HCT116 (cell line): ENCODE measurements around the gene TMEM132C. TPM values are rescaled to one million over a fixed set of nuclear protein-coding genes. Genes with fewer than 3 reads are reported as not detected.

Experiments used
- ATAC-seq: fragments of 200-7000 bp; cut with Tn5 transposase; 2 replicates; pipeline ENCODE4 v1.9.1; 2020; ENCODE audit warnings: mild to moderate bottlenecking, moderate library complexity
- BruUV-seq: library from RNA; stranded (reverse); fragments of 400-500 nt; replicated peaks from 2 replicates; lab custom pipeline; 2021; lab: Mats Ljungman, UMichigan
- CTCF ChIA-PET: fragments of 300-600 bp; sonication (Branson Sonifier 250); formaldehyde crosslinking; loops from one replicate; lab custom pipeline; 2021; ENCODE audit warnings: antibody characterized with exemption; lab: Charles Lee
- POLR2A ChIA-PET: fragments of 300-600, 350-600 bp; sonication (Branson Sonifier 250); formaldehyde crosslinking; loops from one replicate; lab custom pipeline; 2021; ENCODE audit warnings: antibody characterized with exemption; lab: Charles Lee
- RAD21 ChIA-PET, 2 experiments: fragments of 300-600 bp; sonication (Branson Sonifier 250); formaldehyde crosslinking; loops; one replicate each; lab custom pipeline; 2023; ENCODE audit warnings: low total read pairs in 2 of 2; ENCODE audit not compliant: uncharacterized antibody in 2 of 2, unreplicated experiment in 2 of 2, low non-redundant PET in 1 of 2; lab: Charles Lee
- DNase-seq: peaks from one replicate; pipeline ENCODE4 v3.0.0-alpha.2; 2010; ENCODE audit warnings: low read depth, low spot score
- H2AFZ ChIP-seq: fragments of 200-600 bp; shearing (Covaris generic), sonication (generic); 2 replicates; pipeline ENCODE4 v1.6.1; 2017; ENCODE audit warnings: low read depth, mixed run types, mixed read lengths, antibody characterized with exemption, low read length; ENCODE audit not compliant: poor library complexity, severe bottlenecking
- H3K27ac ChIP-seq: 2 replicates; pipeline ENCODE4 v1.5.1; 2012; ENCODE audit warnings: low read depth, low read length
- H3K27me3 ChIP-seq: fragments of 200-600 bp; sonication (generic); 2 replicates; pipeline ENCODE4 v1.6.1; 2016; ENCODE audit warnings: mixed run types, low read length, mixed read lengths; ENCODE audit not compliant: insufficient read depth
- H3K36me3 ChIP-seq, 2 experiments: fragments of 200-500 bp in 1 of 2; fragments of 200-600 bp in 1 of 2; sonication (Bioruptor generic) in 1 of 2; sonication (generic) in 1 of 2; 2 replicates each; pipeline versions ENCODE4 v1.5.1 to v1.6.1; 2014 to 2016; ENCODE audit warnings: low read length in 2 of 2, inconsistent platforms in 1 of 2, mixed read lengths in 1 of 2, mixed run types in 1 of 2; ENCODE audit not compliant: insufficient read depth in 2 of 2, control insufficient read depth in 1 of 2
- H3K4me1 ChIP-seq, 2 experiments: fragments of 200-600 bp in 1 of 2; sonication (generic) in 1 of 2; 2 replicates each; pipeline versions ENCODE4 v1.5.1 to v1.6.1; 2012 to 2017; ENCODE audit warnings: low read length in 2 of 2, inconsistent platforms in 1 of 2, mild to moderate bottlenecking in 1 of 2, mixed read lengths in 1 of 2, mixed run types in 1 of 2, moderate library complexity in 1 of 2; ENCODE audit not compliant: insufficient read depth in 2 of 2, control insufficient read depth in 1 of 2
- H3K4me2 ChIP-seq: fragments of 200-600 bp; sonication (generic); 2 replicates; pipeline ENCODE4 v1.6.1; 2017; ENCODE audit warnings: mixed run types, low read length, mixed read lengths
- H3K4me3 ChIP-seq, 2 experiments: fragments of 200-600 bp in 1 of 2; sonication (generic) in 1 of 2; replicated peaks in 1 of 2; 2 replicates each; pipeline ENCODE4 v1.5.1; 2011 to 2016; ENCODE audit warnings: low read length in 2 of 2, control low read depth in 1 of 2, low read depth in 1 of 2, mild to moderate bottlenecking in 1 of 2, mixed read lengths in 1 of 2, mixed run types in 1 of 2
- H3K79me2 ChIP-seq: fragments of 200-600 bp; sonication (generic); 2 replicates; pipeline ENCODE4 v1.6.1; 2017; ENCODE audit warnings: mild to moderate bottlenecking, mixed run types, low read length, moderate library complexity, mixed read lengths; ENCODE audit not compliant: insufficient read depth
- H3K9ac ChIP-seq: fragments of 200-600 bp; sonication (generic); 2 replicates; pipeline ENCODE4 v1.6.1; 2016; ENCODE audit warnings: low read length, mixed read lengths
- H3K9me2 ChIP-seq: fragments of 200-600 bp; sonication (generic), shearing (Covaris generic); 2 replicates; pipeline ENCODE4 v1.6.1; 2017; ENCODE audit warnings: mixed run types, mild to moderate bottlenecking, moderate library complexity; ENCODE audit not compliant: insufficient read depth
- H3K9me3 ChIP-seq, 2 experiments: fragments of 200-500 bp in 1 of 2; fragments of 200-600 bp in 1 of 2; sonication (Bioruptor generic) in 1 of 2; sonication (generic) in 1 of 2; 2 replicates each; pipeline ENCODE4 v1.6.1; 2014 to 2017; ENCODE audit warnings: low read length in 2 of 2, mixed read lengths in 2 of 2, inconsistent platforms in 1 of 2, low read depth in 1 of 2, mild to moderate bottlenecking in 1 of 2, mixed run types in 1 of 2, moderate library complexity in 1 of 2; ENCODE audit not compliant: control insufficient read depth in 1 of 2, insufficient read depth in 1 of 2
- H4K20me1 ChIP-seq: fragments of 200-600 bp; sonication (generic), shearing (Covaris generic); 2 replicates; pipeline ENCODE4 v1.6.1; 2017; ENCODE audit warnings: mixed run types, mild to moderate bottlenecking, moderate library complexity; ENCODE audit not compliant: insufficient read depth
- ATF3 ChIP-seq: IDR thresholded peaks from 2 replicates; pipeline ENCODE4 v1.6.1; 2012
- CBX3 ChIP-seq: IDR thresholded peaks from 2 replicates; pipeline ENCODE4 v1.6.1; 2012; ENCODE audit warnings: low read depth
- CTCF ChIP-seq, 3 experiments: fragments of 200-600 bp in 1 of 3; sonication (generic) in 1 of 3; IDR thresholded peaks in 2 of 3; conservative IDR thresholded peaks in 1 of 3; 2 replicates each; pipeline ENCODE4 v1.5.1; 2012 to 2017; ENCODE audit warnings: low read depth in 2 of 3, low read length in 2 of 3, antibody characterized with exemption in 1 of 3, borderline replicate concordance in 1 of 3, control low read depth in 1 of 3, mild to moderate bottlenecking in 1 of 3, mixed read lengths in 1 of 3, mixed run types in 1 of 3, moderate library complexity in 1 of 3; ENCODE audit not compliant: insufficient read depth in 1 of 3
- EGR1 ChIP-seq: IDR thresholded peaks from 2 replicates; pipeline ENCODE4 v1.6.1; 2012; ENCODE audit warnings: low read depth
- JUND ChIP-seq: IDR thresholded peaks from 2 replicates; pipeline ENCODE4 v1.6.1; 2012
- MAX ChIP-seq: IDR thresholded peaks from 2 replicates; pipeline ENCODE4 v1.6.1; 2012
- RAD21 ChIP-seq: IDR thresholded peaks from 2 replicates; pipeline ENCODE4 v1.6.1; 2012; ENCODE audit warnings: low read depth, mild to moderate bottlenecking
- REST ChIP-seq: IDR thresholded peaks from 2 replicates; pipeline ENCODE4 v1.6.1; 2012; ENCODE audit warnings: low read depth
- SRF ChIP-seq: IDR thresholded peaks from 2 replicates; pipeline ENCODE4 v1.6.1; 2012; ENCODE audit warnings: low read depth
- TCF7L2 ChIP-seq: IDR thresholded peaks from 2 replicates; pipeline ENCODE4 v1.7.0; 2011; ENCODE audit warnings: borderline replicate concordance, inconsistent platforms; ENCODE audit not compliant: insufficient read depth, insufficient read length; ENCODE audit errors: extremely low read depth
- YY1 ChIP-seq: IDR thresholded peaks from 2 replicates; pipeline ENCODE4 v1.6.1; 2011; ENCODE audit warnings: low read length, low read depth, moderate library complexity, mild to moderate bottlenecking; ENCODE audit not compliant: insufficient replicate concordance; ENCODE audit errors: extremely low read depth
- ZBTB33 ChIP-seq: IDR thresholded peaks from 2 replicates; pipeline ENCODE4 v1.6.1; 2011; ENCODE audit warnings: mild to moderate bottlenecking, low read length, moderate library complexity; ENCODE audit not compliant: insufficient replicate concordance; ENCODE audit errors: extremely low read depth
- ZNF274 ChIP-seq: fragments of 200-500 bp; sonication (Bioruptor generic); IDR thresholded peaks from 2 replicates; pipeline ENCODE4 v1.6.1; 2014; ENCODE audit warnings: mild to moderate bottlenecking, low read depth, low read length, inconsistent platforms
- intact Hi-C: fragments of 100-400 bp; cut with micrococcal nuclease; formaldehyde crosslinking; loops from 2 replicates; pipeline ENCODE4 v1.10.0; 2022
- total RNA-seq: library from RNA; stranded (reverse); gene quantifications from one replicate; pipeline ENCODE4 v1.2.1, GENCODE V29; 2021; ENCODE audit not compliant: unreplicated experiment

Gene TMEM132C
- total RNA-seq, 1 experiment from 2014 or later, result not detected

- Histone ChIP-seq H3K79me2 (no peaks in the 10 kb centered on the region), H3K4me1 (no peaks in the 10 kb centered on the region), H3K9me2 (no peaks in the 10 kb centered on the region), H3K4me3 (no peak overlapping the region), H3K9me3 (peaks cover 6 to 28% of the 10 kb centered on the region in 2 experiments; a peak in 2 of 4 replicates), H3K36me3 (no peaks in the 10 kb centered on the region), H4K20me1 (no peaks in the 10 kb centered on the region), H3K27me3 (no peaks in the 10 kb centered on the region), H3K4me2 (no peak overlapping the region), H2AFZ (no peak overlapping the region), H3K27ac (no peak overlapping the region), H3K9ac (no peak overlapping the region)
- CTCF ChIA-PET, result no interaction called here
- ATAC-seq (no peak), DNase-seq (no peak)
- intact Hi-C loops, result no loop called here
- TF ChIP-seq ZBTB33, result no peak
- no peak for TF ChIP-seq JUND
- TF ChIP-seq MAX, result no peak
- no peak for TF ChIP-seq EGR1
- TF ChIP-seq YY1, result no peak
- TF ChIP-seq REST, result no peak
- no peak for TF ChIP-seq ZNF274
- no peak for TF ChIP-seq SRF
- no peak for TF ChIP-seq CBX3
- TF ChIP-seq TCF7L2, result no peak
- no peak for TF ChIP-seq ATF3
- no peak for TF ChIP-seq RAD21
- TF ChIP-seq CTCF (IDR thresholded peaks at IDR 0.05 in 2 of 3, conservative IDR thresholded peaks at IDR 0.05 in 1 of 3; ENCODE audit: borderline replicate concordance in 1 of 3, insufficient read depth in 1 of 3, low read depth in 2 of 3, low read length in 2 of 3), result no peak
- RAD21 ChIA-PET, result no interaction called here
- POLR2A ChIA-PET, result no interaction called here
- BruUV-seq, result no TSS peak
Measured at GRCh38 chr12:128268379-128268995, 1.5 kb downstream of the TMEM132C start.
